OCI-LY7 (cell line): ENCODE data around the gene ING1. TPM values are rescaled to one million over a fixed set of nuclear protein-coding genes. Genes with fewer than 3 reads are reported as not detected.
"Not testable (repeated sequence)": the region's sequence is repeated elsewhere in the genome, so short reads cannot be mapped to it uniquely, and the experiment has no call there.

ENCODE experiments used
- BruUV-seq: library from RNA; stranded (reverse); fragments of 400-500 nt; replicated peaks from 2 replicates; lab custom pipeline; 2021; lab: Mats Ljungman, UMichigan
- CTCF ChIA-PET: fragments of 300-600 bp; sonication (Branson Sonifier 250); formaldehyde crosslinking; loops from one replicate; lab custom pipeline; 2022; ENCODE audit warnings: antibody characterized with exemption; ENCODE audit not compliant: unreplicated experiment; lab: Charles Lee
- POLR2A ChIA-PET: fragments of 300-600 bp; sonication (Branson Sonifier 250); formaldehyde crosslinking; loops from one replicate; lab custom pipeline; 2022; ENCODE audit warnings: antibody characterized with exemption; lab: Charles Lee
- DNase-seq: peaks from one replicate; pipeline ENCODE4 v3.0.0-alpha.2; 2015; ENCODE audit warnings: low spot score
- H2AFZ ChIP-seq: fragments of 200-600 bp; sonication (generic), shearing (Covaris generic); 2 replicates; pipeline ENCODE4 v1.6.1; 2014; ENCODE audit warnings: mild to moderate bottlenecking, antibody characterized with exemption, low read length, moderate library complexity
- H3K27ac ChIP-seq: fragments of 200-600 bp; sonication (generic); 2 replicates; pipeline ENCODE4 v1.5.1; 2014; ENCODE audit warnings: mixed run types, low read depth, mild to moderate bottlenecking, moderate library complexity, low read length, inconsistent platforms; ENCODE audit not compliant: poor library complexity, severe bottlenecking
- H3K36me3 ChIP-seq: fragments of 200-600 bp; sonication (generic); 2 replicates; pipeline ENCODE4 v1.6.1; 2014; ENCODE audit warnings: mild to moderate bottlenecking, antibody characterized with exemption, low read length, moderate library complexity, mixed read lengths; ENCODE audit not compliant: insufficient read depth
- H3K4me1 ChIP-seq: fragments of 200-600 bp; sonication (generic); 2 replicates; pipeline ENCODE4 v1.5.1; 2014; ENCODE audit warnings: mild to moderate bottlenecking, low read length; ENCODE audit not compliant: insufficient read depth, poor library complexity, severe bottlenecking
- H3K4me2 ChIP-seq: fragments of 200-600 bp; sonication (generic); 2 replicates; pipeline ENCODE4 v1.6.1; 2014; ENCODE audit warnings: mild to moderate bottlenecking, low read length
- H3K4me3 ChIP-seq: fragments of 200-600 bp; sonication (generic); 2 replicates; pipeline ENCODE4 v1.5.1; 2014; ENCODE audit warnings: mild to moderate bottlenecking, low read depth, low read length; ENCODE audit not compliant: poor library complexity, severe bottlenecking
- H3K79me2 ChIP-seq: fragments of 200-600 bp; sonication (generic); 2 replicates; pipeline ENCODE4 v1.6.1; 2016; ENCODE audit warnings: low read depth, mild to moderate bottlenecking, low read length, moderate library complexity, mixed read lengths; ENCODE audit not compliant: insufficient read depth
- H3K9me2 ChIP-seq: fragments of 200-600 bp; sonication (generic); 2 replicates; pipeline ENCODE4 v1.6.1; 2016; ENCODE audit warnings: mild to moderate bottlenecking, low read length, mixed read lengths; ENCODE audit not compliant: insufficient read depth
- H3K9me3 ChIP-seq: fragments of 200-600 bp; sonication (generic); 2 replicates; pipeline ENCODE4 v1.6.1; 2014; ENCODE audit warnings: mild to moderate bottlenecking, mixed run types, low read length, mixed read lengths
- H4K20me1 ChIP-seq: fragments of 200-600 bp; sonication (generic); 2 replicates; pipeline ENCODE4 v1.6.1; 2014; ENCODE audit warnings: mild to moderate bottlenecking, antibody characterized with exemption, low read length, moderate library complexity, mixed read lengths; ENCODE audit not compliant: insufficient read depth
- CTCF ChIP-seq: fragments of 200-600 bp; sonication (generic); conservative IDR thresholded peaks from 2 replicates; pipeline ENCODE4 v1.5.1; 2014; ENCODE audit warnings: mild to moderate bottlenecking, antibody characterized with exemption, low read length, moderate library complexity, mixed read lengths
- EZH2phosphoT487 ChIP-seq: fragments of 200-600 bp; sonication (generic); IDR thresholded peaks from 2 replicates; pipeline ENCODE4 v1.6.1; 2018; ENCODE audit warnings: low read depth, borderline replicate concordance, mild to moderate bottlenecking, mixed run types, antibody characterized with exemption, low read length, moderate library complexity, mixed read lengths
- intact Hi-C: fragments of 100-400 bp; cut with micrococcal nuclease; formaldehyde crosslinking; loops from one replicate; pipeline ENCODE4 v1.10.0; 2022; ENCODE audit not compliant: unreplicated experiment
- total RNA-seq, 2 experiments: library from RNA; depleted of rRNA in 1 of 2; stranded (reverse); fragments of >200 nt in 1 of 2; shearing (Covaris generic) in 1 of 2; gene quantifications; 2 replicates each; pipeline ENCODE4 v1.2.3, GENCODE V29; 2014 to 2022

ING1 gene
- total RNA-seq, 2 experiments from 2014 or later: 9.6 to 14.7 TPM

- peaks cover 29% of the 10 kb centered on the region for H3K36me3 ChIP-seq
- BruUV-seq: no TSS peak
- peaks cover 11% of the 10 kb centered on the region for H3K4me1 ChIP-seq
- H3K27ac ChIP-seq: no peak overlapping the region
- intact Hi-C loops: no loop called here
- no peaks in the 10 kb centered on the region for H3K9me3 ChIP-seq
- DNase-seq: no peak
- H2AFZ ChIP-seq: no peak overlapping the region
- POLR2A ChIA-PET: no interaction called here
- no peaks in the 10 kb centered on the region for H4K20me1 ChIP-seq
- H3K4me3 ChIP-seq: no peak overlapping the region
- no peak for TF ChIP-seq EZH2phosphoT487
- no peak for TF ChIP-seq CTCF
- H3K4me2 ChIP-seq: no peak overlapping the region
- no peaks in the 10 kb centered on the region for H3K9me2 ChIP-seq
- no peaks in the 10 kb centered on the region for H3K79me2 ChIP-seq
- CTCF ChIA-PET: no interaction called here
These were observed 23.0 kb upstream of the ING1 start for GRCh38 chr13:110690516-110690915.

DNA sequence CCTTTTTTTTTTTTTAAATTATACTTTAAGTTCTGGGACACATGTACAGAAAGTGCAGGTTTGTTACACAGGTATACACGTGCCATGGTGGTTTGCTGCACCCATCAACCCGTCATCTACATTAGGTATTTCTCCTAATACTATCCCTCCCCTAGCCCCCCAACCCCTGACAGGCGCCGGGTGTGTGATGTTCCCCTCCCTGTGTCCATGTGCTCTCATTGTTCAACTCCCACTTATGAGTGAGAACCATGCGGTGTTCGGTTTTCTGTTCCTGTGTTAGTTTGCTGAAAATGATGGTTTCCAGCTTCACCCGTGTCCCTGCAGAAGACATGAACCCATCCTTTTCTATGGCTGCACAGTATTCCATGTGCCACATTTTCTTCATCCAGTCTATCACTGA lies 17.7 kb upstream of the ING1 start:
- H3K4me1 ChIP-seq: peaks cover 40% of the 10 kb centered on the region
- H3K4me2 ChIP-seq, CTCF ChIA-PET, H3K79me2 ChIP-seq, H3K9me3 ChIP-seq, BruUV-seq, H3K4me3 ChIP-seq, H2AFZ ChIP-seq, H3K27ac ChIP-seq, H4K20me1 ChIP-seq, H3K9me2 ChIP-seq, POLR2A ChIA-PET, DNase-seq, intact Hi-C loops: not testable (repeated sequence)
- H3K36me3 ChIP-seq: peaks cover 45% of the 10 kb centered on the region

DNA sequence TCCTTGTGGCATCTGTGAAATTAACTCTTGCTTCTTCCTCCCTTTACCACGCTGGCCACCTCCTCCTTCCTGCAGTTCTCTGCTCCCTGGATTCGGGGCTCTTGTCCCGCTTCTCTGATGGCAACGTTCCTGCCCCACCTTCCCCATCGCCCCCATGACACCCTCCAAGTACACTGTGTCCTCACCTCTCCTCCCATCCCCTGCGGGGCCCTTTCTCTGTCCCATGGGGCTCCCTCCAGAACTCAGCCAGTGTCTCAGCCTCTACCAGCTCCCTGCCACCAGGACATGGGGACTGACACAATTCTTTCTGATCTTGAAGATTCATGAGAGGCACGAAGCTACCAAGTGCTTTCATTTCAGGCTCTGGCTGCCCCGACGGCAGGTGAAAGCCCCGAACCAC lies 16.7 kb upstream of the ING1 start:
- no peak overlapping the region for H3K4me2 ChIP-seq
- H3K79me2 ChIP-seq: peaks cover 10% of the 10 kb centered on the region; the same call in 1 of the 2 replicates
- no peaks in the 10 kb centered on the region for H3K9me2 ChIP-seq
- peaks cover 47% of the 10 kb centered on the region for H3K4me1 ChIP-seq
- H3K4me3 ChIP-seq: no peak overlapping the region
- no peak overlapping the region for H2AFZ ChIP-seq
- intact Hi-C loops: no loop called here
- TF ChIP-seq EZH2phosphoT487: no peak
- no peaks in the 10 kb centered on the region for H3K9me3 ChIP-seq
- H3K27ac ChIP-seq: peak overlapping the region; percentile 11
- peaks cover 55% of the 10 kb centered on the region for H3K36me3 ChIP-seq
- DNase-seq: no peak
- no TSS peak for BruUV-seq
- H4K20me1 ChIP-seq: no peaks in the 10 kb centered on the region
- POLR2A ChIA-PET: no interaction called here
- CTCF ChIA-PET: no interaction called here

DNA sequence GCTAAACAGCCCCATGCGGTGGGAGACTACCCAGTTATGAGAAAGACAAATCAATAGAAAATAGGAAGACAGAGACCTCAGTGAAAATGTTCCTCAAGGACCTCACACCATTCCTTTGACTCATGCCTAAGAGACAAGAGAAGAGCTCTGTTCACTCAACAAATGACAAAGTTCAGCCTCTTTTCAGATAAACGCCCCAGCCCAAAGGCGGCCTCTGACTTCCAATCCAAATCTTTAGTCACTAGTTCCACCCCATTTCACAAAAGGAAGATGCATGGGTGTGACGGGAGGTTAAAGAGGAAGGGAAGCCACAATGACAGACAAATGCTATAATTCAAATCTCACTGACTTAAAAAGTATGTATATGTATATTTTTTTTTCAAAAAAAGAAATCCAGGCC lies 15.7 kb upstream of the ING1 start:
- 0 out of 2 replicates have a peak overlapping the region, but pooled peaks have one; percentile 32 for H3K4me2 ChIP-seq
- peak overlapping the region; percentile 90 for H3K27ac ChIP-seq
- H3K4me1 ChIP-seq: peaks cover 58% of the 10 kb centered on the region
- no peak overlapping the region for H2AFZ ChIP-seq
- no peak overlapping the region for H3K4me3 ChIP-seq
- H3K79me2 ChIP-seq: peaks cover 15% of the 10 kb centered on the region; the same call in 1 of the 2 replicates
- no TSS peak for BruUV-seq
- TF ChIP-seq CTCF: no peak
- TF ChIP-seq EZH2phosphoT487: no peak
- H3K36me3 ChIP-seq: peaks cover 66% of the 10 kb centered on the region
- H3K9me2 ChIP-seq: no peaks in the 10 kb centered on the region
- ChIA-PET CTCF (no interaction called here), POLR2A (interaction anchor here (0.6 kb wide), 1 partner anchor 619 kb away, joined by 3 read pairs; no protein-coding TSS in a partner anchor)
- intact Hi-C loops: no loop called here
- no peaks in the 10 kb centered on the region for H3K9me3 ChIP-seq
- no peaks in the 10 kb centered on the region for H4K20me1 ChIP-seq
- DNase-seq: no peak
